Measurements from ENCODE around the gene ZNF273.

DNA sequence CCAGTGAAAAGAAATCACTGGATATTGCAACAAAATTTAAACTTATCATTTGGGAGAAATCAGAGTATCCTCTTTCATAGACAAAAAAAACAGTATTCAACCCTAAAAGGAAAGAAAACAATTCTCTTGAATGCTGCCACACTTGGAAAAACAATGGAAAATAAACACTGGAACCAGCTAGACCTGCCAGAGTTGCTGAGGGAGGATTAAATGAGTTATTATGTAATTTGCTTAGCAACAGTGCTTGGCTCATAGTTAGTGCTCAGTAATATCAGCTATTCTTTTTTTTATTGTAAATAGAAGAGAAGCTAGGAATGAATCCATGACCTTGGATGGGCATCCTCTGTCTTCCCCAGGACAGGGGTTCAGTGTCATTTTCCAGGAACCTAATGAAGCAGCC lies 11.0 kb upstream of the ZNF273 start:
- TF ChIP-seq CTCF (conservative IDR thresholded peaks at IDR 0.05; ENCODE audit: low read depth, low read length): no peak
- no peak for TF ChIP-seq EZH2phosphoT487 (IDR thresholded peaks at IDR 0.05; ENCODE audit: borderline replicate concordance, low read length)

Measured in PC-3 (cell line).